SU-DHL-6 (cell line): ENCODE data around the gene SHISA4.

Source experiments
- H2AFZ ChIP-seq: fragments of 200-600 bp; sonication (generic); 2 replicates; pipeline ENCODE4 v1.6.1; 2014; ENCODE audit warnings: low read depth, mild to moderate bottlenecking, moderate library complexity, mixed read lengths, antibody characterized with exemption, low read length; ENCODE audit not compliant: severe bottlenecking
- H3F3A ChIP-seq: fragments of 200-600 bp; shearing (Covaris generic); 2 replicates; pipeline ENCODE4 v1.6.0; 2016; ENCODE audit warnings: antibody characterized with exemption, mild to moderate bottlenecking; ENCODE audit not compliant: insufficient read depth
- H3K27ac ChIP-seq: fragments of 200-600 bp; sonication (generic); 2 replicates; pipeline ENCODE4 v1.5.1; 2016; ENCODE audit warnings: low read depth, mild to moderate bottlenecking, low read length, moderate library complexity, mixed read lengths
- H3K27me3 ChIP-seq: fragments of 200-600 bp; sonication (generic), shearing (Covaris generic); 2 replicates; pipeline ENCODE4 v1.6.0; 2014; ENCODE audit warnings: mild to moderate bottlenecking, low read length
- H3K36me3 ChIP-seq: fragments of 200-600 bp; sonication (generic); 2 replicates; pipeline ENCODE4 v1.6.1; 2014; ENCODE audit warnings: mild to moderate bottlenecking, low read length, mixed read lengths
- H3K4me2 ChIP-seq: fragments of 300-600, 200-600 bp; shearing (Covaris generic), sonication (generic); 2 replicates; pipeline ENCODE4 v1.6.0; 2014; ENCODE audit warnings: low read length, low read depth, mild to moderate bottlenecking; ENCODE audit not compliant: poor library complexity, severe bottlenecking
- H3K4me3 ChIP-seq: fragments of 200-600 bp; sonication (generic); 2 replicates; pipeline ENCODE4 v1.5.1; 2014; ENCODE audit warnings: antibody characterized with exemption, low read length, mild to moderate bottlenecking, mixed read lengths; ENCODE audit not compliant: insufficient read depth, poor library complexity, severe bottlenecking
- H3K79me2 ChIP-seq: fragments of 200-600 bp; sonication (generic); 2 replicates; pipeline ENCODE4 v1.6.1; 2014; ENCODE audit warnings: mild to moderate bottlenecking, low read length, moderate library complexity; ENCODE audit not compliant: insufficient read depth
- H3K9ac ChIP-seq: fragments of 200-600 bp; sonication (generic); 2 replicates; pipeline ENCODE4 v1.7.0; 2014; ENCODE audit warnings: mild to moderate bottlenecking, low read length
- H3K9me2 ChIP-seq: fragments of 200-600 bp; sonication (generic); replicated peaks from 2 replicates; pipeline ENCODE4 v1.6.1; 2014; ENCODE audit warnings: low read length; ENCODE audit not compliant: insufficient read depth
- H3K9me3 ChIP-seq: fragments of 200-600 bp; sonication (generic); 2 replicates; pipeline ENCODE4 v1.6.1; 2014; ENCODE audit warnings: low read length, mixed read lengths; ENCODE audit not compliant: insufficient read depth
- H4K20me1 ChIP-seq: fragments of 200-600 bp; sonication (generic); 2 replicates; pipeline ENCODE4 v1.6.1; 2014; ENCODE audit warnings: low read depth, mild to moderate bottlenecking, antibody characterized with exemption, low read length, moderate library complexity, mixed read lengths
- CTCF ChIP-seq: fragments of 200-600 bp; sonication (generic); IDR thresholded peaks from one replicate; pipeline ENCODE4 v1.5.1; 2017; ENCODE audit warnings: antibody characterized with exemption, mild to moderate bottlenecking, low read length, moderate library complexity; ENCODE audit not compliant: insufficient read depth, poor library complexity, severe bottlenecking
- EZH2phosphoT487 ChIP-seq: fragments of 200-600 bp; sonication (generic), shearing (Covaris generic); conservative IDR thresholded peaks from 2 replicates; pipeline ENCODE4 v1.6.1; 2018; ENCODE audit warnings: mild to moderate bottlenecking, antibody characterized with exemption, low read length, moderate library complexity, mixed read lengths

Gene SHISA4

GRCh38 chr1:201933840-201934430 lies 45.2 kb downstream of the SHISA4 start:
- Histone ChIP-seq H3K36me3 (no peaks in the 10 kb centered on the region), H3F3A (no peaks in the 10 kb centered on the region), H3K9me2 (no peaks in the 10 kb centered on the region), H3K27me3 (no peaks in the 10 kb centered on the region), H3K79me2 (no peaks in the 10 kb centered on the region), H4K20me1 (no peaks in the 10 kb centered on the region), H3K4me2 (no peak overlapping the region), H2AFZ (no peak overlapping the region), H3K9ac (no peak overlapping the region), H3K27ac (no peak overlapping the region), H3K9me3 (no peaks in the 10 kb centered on the region), H3K4me3 (no peak overlapping the region)
- TF ChIP-seq CTCF, result no peak
- no peak for TF ChIP-seq EZH2phosphoT487

- Histone ChIP-seq H3K79me2 (no peaks in the 10 kb centered on the region), H3K9ac (no peak overlapping the region), H3K9me3 (no peaks in the 10 kb centered on the region), H2AFZ (no peak overlapping the region), H3K27ac (no peak overlapping the region), H3K9me2 (no peaks in the 10 kb centered on the region), H4K20me1 (no peaks in the 10 kb centered on the region), H3K4me3 (no peak overlapping the region), H3K4me2 (no peak overlapping the region), H3K27me3 (no peaks in the 10 kb centered on the region), H3F3A (no peaks in the 10 kb centered on the region), H3K36me3 (no peaks in the 10 kb centered on the region)
- no peak for TF ChIP-seq CTCF
- TF ChIP-seq EZH2phosphoT487, result no peak
Observed at GRCh38 chr1:201937624-201938213, 49.0 kb downstream of the SHISA4 start.

- Histone ChIP-seq H3K27me3 (no peaks in the 10 kb centered on the region), H3K9ac (no peak overlapping the region), H4K20me1 (no peaks in the 10 kb centered on the region), H2AFZ (no peak overlapping the region), H3F3A (no peaks in the 10 kb centered on the region), H3K36me3 (no peaks in the 10 kb centered on the region), H3K4me2 (no peak overlapping the region), H3K4me3 (no peak overlapping the region), H3K9me2 (no peaks in the 10 kb centered on the region), H3K9me3 (no peaks in the 10 kb centered on the region), H3K27ac (no peak overlapping the region), H3K79me2 (no peaks in the 10 kb centered on the region)
- no peak for TF ChIP-seq EZH2phosphoT487
- no peak for TF ChIP-seq CTCF
Observed at GRCh38 chr1:201938440-201939035, 49.8 kb downstream of the SHISA4 start.
